Cardiac muscle cell (in vitro differentiated cells and primary cell): ENCODE measurements around the gene SYNJ1. TPM values are rescaled to one million over a fixed set of nuclear protein-coding genes. Genes with fewer than 3 reads are reported as not detected.
"Not testable (repeated sequence)": the region's sequence is repeated elsewhere in the genome, so short reads cannot be mapped to it uniquely, and the experiment has no call there.

Experiments
- DNase-seq, 2 donors: peaks; one replicate each; pipeline versions ENCODE4 v3.0.0 to v3.0.0-alpha.2; 2010 to 2017; ENCODE audit warnings: low read depth in 1 of 2, low spot score in 1 of 2
- H3K27ac ChIP-seq: fragments of 200-600 bp; sonication (generic); 2 replicates; pipeline ENCODE4 v1.5.1; 2016
- H3K27me3 ChIP-seq: fragments of 200-600 bp; sonication (generic); 2 replicates; pipeline ENCODE4 v1.6.0; 2016; ENCODE audit warnings: control low read depth
- H3K36me3 ChIP-seq: fragments of 200-600 bp; sonication (generic); 2 replicates; pipeline ENCODE4 v1.5.1; 2016; ENCODE audit warnings: control low read depth
- H3K4me1 ChIP-seq: fragments of 200-600 bp; sonication (generic); 2 replicates; pipeline ENCODE4 v1.8.1; 2017; ENCODE audit warnings: low read depth, mild to moderate bottlenecking, mixed run types
- H3K4me3 ChIP-seq: fragments of 200-600 bp; sonication (generic); 2 replicates; pipeline ENCODE4 v1.5.1; 2016; ENCODE audit warnings: mild to moderate bottlenecking
- H3K9me3 ChIP-seq: fragments of 200-600 bp; sonication (generic); 2 replicates; pipeline ENCODE4 v1.5.1; 2017; ENCODE audit warnings: low read depth, mild to moderate bottlenecking, control low read depth
- polyA plus RNA-seq: library from polyadenylated mRNA; unstranded; fragments of >200 nt; fragmentation: Nextera tagmentation; extraction: Ambion mirVana; gene quantifications from 2 replicates; pipeline ENCODE4 v1.2.1, GENCODE V29; 2016
- total RNA-seq: library from RNA; depleted of rRNA; stranded (reverse); fragments of >200 nt; gene quantifications from 2 replicates; pipeline ENCODE4 v1.2.3, GENCODE V29; 2016
- TF ChIP-seq, protein P1 (sequence below): IDR thresholded peaks from 2 replicates; pipeline ENCODE4 v1.5.1; 2012; ENCODE audit warnings: low read depth, mild to moderate bottlenecking, low read length

SYNJ1 gene
- total and polyA plus RNA-seq, 2 experiments from 2014 or later: 5.9 to 10.0 TPM

- no peak for DNase-seq
- Histone ChIP-seq H3K36me3 (no peaks in the 10 kb centered on the region), H3K27me3 (no peaks in the 10 kb centered on the region), H3K9me3 (no peaks in the 10 kb centered on the region), H3K4me1 (no peaks in the 10 kb centered on the region), H3K27ac (no peak overlapping the region), H3K4me3 (no peak overlapping the region)
- TF ChIP-seq, protein P1, sequence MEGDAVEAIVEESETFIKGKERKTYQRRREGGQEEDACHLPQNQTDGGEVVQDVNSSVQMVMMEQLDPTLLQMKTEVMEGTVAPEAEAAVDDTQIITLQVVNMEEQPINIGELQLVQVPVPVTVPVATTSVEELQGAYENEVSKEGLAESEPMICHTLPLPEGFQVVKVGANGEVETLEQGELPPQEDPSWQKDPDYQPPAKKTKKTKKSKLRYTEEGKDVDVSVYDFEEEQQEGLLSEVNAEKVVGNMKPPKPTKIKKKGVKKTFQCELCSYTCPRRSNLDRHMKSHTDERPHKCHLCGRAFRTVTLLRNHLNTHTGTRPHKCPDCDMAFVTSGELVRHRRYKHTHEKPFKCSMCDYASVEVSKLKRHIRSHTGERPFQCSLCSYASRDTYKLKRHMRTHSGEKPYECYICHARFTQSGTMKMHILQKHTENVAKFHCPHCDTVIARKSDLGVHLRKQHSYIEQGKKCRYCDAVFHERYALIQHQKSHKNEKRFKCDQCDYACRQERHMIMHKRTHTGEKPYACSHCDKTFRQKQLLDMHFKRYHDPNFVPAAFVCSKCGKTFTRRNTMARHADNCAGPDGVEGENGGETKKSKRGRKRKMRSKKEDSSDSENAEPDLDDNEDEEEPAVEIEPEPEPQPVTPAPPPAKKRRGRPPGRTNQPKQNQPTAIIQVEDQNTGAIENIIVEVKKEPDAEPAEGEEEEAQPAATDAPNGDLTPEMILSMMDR: no peak
Measured at GRCh38 chr21:32674038-32674437, 53.8 kb downstream of the SYNJ1 start.

- Histone ChIP-seq H3K36me3 (peaks cover 15% of the 10 kb centered on the region), H3K4me3 (no peak overlapping the region), H3K9me3 (no peaks in the 10 kb centered on the region), H3K4me1 (no peaks in the 10 kb centered on the region), H3K27me3 (no peaks in the 10 kb centered on the region), H3K27ac (no peak overlapping the region)
- no peak for DNase-seq
- TF ChIP-seq, protein P1: no peak
Measured at GRCh38 chr21:32666258-32666657, 61.6 kb downstream of the SYNJ1 start.

- H3K9me3 ChIP-seq, H3K27ac ChIP-seq, H3K4me3 ChIP-seq, H3K27me3 ChIP-seq, H3K4me1 ChIP-seq, DNase-seq: not testable (repeated sequence)
- H3K36me3 ChIP-seq: peaks cover 15% of the 10 kb centered on the region
Measured at GRCh38 chr21:32664095-32664494, 63.7 kb downstream of the SYNJ1 start.

DNA sequence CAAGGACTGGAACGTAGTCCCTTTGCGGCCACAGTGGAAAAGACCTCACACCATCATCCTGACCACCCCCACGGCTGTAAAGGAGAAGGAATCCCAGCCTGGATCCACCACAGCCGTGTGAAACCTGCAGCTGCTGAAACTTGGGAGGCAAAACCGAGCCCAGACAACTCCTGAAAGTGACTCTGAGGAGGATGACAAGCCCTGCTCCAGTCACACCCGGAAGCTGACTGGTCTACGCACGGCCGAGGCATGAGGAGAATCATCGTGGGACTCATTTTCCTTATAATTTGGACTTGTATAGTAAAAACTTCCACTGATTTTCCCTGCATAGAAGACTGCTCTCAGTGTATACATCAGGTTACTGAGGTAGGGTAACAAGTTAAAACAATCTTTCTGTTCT lies 65.8 kb downstream of the SYNJ1 start:
- H3K4me3 ChIP-seq, H3K27ac ChIP-seq, H3K9me3 ChIP-seq, DNase-seq, H3K27me3 ChIP-seq, H3K4me1 ChIP-seq: not testable (repeated sequence)
- H3K36me3 ChIP-seq: peaks cover 15% of the 10 kb centered on the region

- H3K9me3 ChIP-seq, H3K27ac ChIP-seq, H3K4me1 ChIP-seq, H3K27me3 ChIP-seq, DNase-seq, H3K4me3 ChIP-seq: not testable (repeated sequence)
- H3K36me3 ChIP-seq: peaks cover 18% of the 10 kb centered on the region
Measured at GRCh38 chr21:32661026-32661782, 66.6 kb downstream of the SYNJ1 start.

GRCh38 chr21:32658524-32658923 lies 69.3 kb downstream of the SYNJ1 start:
- Histone ChIP-seq H3K4me1 (no peaks in the 10 kb centered on the region), H3K4me3 (no peak overlapping the region), H3K9me3 (no peaks in the 10 kb centered on the region), H3K27me3 (no peaks in the 10 kb centered on the region), H3K36me3 (peaks cover 6% of the 10 kb centered on the region), H3K27ac (no peak overlapping the region)
- TF ChIP-seq, protein P1: no peak
- no peak for DNase-seq

- Histone ChIP-seq H3K36me3 (peaks cover 24% of the 10 kb centered on the region), H3K27me3 (no peaks in the 10 kb centered on the region), H3K27ac (no peak overlapping the region), H3K9me3 (no peaks in the 10 kb centered on the region), H3K4me1 (no peaks in the 10 kb centered on the region), H3K4me3 (no peak overlapping the region)
- TF ChIP-seq, protein P1: peak; percentile 60
- DNase-seq: peak; percentile 39 to 44
Measured at GRCh38 chr21:32653326-32653901, 74.4 kb downstream of the SYNJ1 start.
